Astrocyte of the spinal cord (primary cell): Measurements from ENCODE around the gene ELF3.
A peak's percentile ranks its signal among the peaks of the same experiment; 100 is the strongest.

Experiments used
- DNase-seq: peaks from one replicate; pipeline ENCODE4 v3.0.0; 2011; ENCODE audit warnings: low read depth, low spot score
- H3K4me3 ChIP-seq: 2 replicates; pipeline ENCODE4 v1.5.1; 2011; ENCODE audit warnings: low read depth, mild to moderate bottlenecking, low read length, moderate library complexity
- CTCF ChIP-seq: IDR thresholded peaks from 2 replicates; pipeline ENCODE4 v1.5.1; 2012; ENCODE audit warnings: low read depth, mild to moderate bottlenecking, low read length, inconsistent platforms
- in situ Hi-C: cut with HindIII; loops from 2 replicates; pipeline ENCODE4 v1.10.0; 2017; ENCODE audit warnings: low sequenced_read_pairs

ELF3 gene

DNA sequence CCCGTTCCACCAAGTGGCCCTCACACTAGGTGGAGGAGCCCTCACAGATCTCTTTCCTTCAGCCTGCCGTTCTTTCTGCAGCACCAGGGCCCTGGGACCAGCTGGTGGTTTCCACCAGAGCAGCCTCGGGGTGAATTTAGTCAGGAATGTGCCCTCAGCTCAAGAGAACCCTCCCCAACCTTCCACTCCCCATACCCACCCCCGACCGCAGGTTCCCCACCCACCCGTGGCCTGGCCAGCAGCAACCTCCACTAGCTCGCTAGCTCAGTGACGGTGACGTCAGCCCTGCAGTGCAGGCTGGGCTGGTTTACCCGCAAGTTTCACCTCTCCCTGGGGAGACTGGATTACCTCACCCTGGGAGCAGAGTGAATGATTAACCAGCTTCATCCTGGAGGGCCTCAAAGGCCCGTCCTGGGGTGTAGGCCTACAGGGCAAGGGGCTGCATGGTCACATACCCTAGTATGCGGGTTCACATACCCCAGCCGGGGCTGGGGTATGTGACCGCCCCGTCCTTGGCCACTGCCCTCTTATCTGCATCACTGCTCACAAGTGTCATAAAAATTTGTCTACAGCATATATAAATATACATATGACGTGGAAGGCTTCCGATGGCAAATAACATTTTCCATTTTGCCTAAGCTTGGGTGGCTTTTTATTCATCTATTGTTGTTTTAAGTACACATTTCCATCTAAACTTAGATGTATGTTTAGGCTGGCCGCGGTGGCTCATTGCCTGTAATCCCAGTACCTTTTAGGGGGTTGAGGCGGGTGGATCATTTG, 24.5 kb downstream of the ELF3 start:
- no peak overlapping the region for H3K4me3 ChIP-seq
- TF ChIP-seq CTCF, result no peak
- peak; percentile 97 for DNase-seq
- in situ Hi-C loops, result no loop called here

- in situ Hi-C loops, result no loop called here
- no peak overlapping the region for H3K4me3 ChIP-seq
- no peak for TF ChIP-seq CTCF
- DNase-seq, result no peak
These were observed 26.4 kb downstream of the ELF3 start for GRCh38 chr1:202036595-202037387.

- TF ChIP-seq CTCF, result no peak
- DNase-seq, result no peak
- in situ Hi-C loops, result no loop called here
- H3K4me3 ChIP-seq, result no peak overlapping the region
These were observed 27.4 kb downstream of the ELF3 start for GRCh38 chr1:202037706-202038296.

DNA sequence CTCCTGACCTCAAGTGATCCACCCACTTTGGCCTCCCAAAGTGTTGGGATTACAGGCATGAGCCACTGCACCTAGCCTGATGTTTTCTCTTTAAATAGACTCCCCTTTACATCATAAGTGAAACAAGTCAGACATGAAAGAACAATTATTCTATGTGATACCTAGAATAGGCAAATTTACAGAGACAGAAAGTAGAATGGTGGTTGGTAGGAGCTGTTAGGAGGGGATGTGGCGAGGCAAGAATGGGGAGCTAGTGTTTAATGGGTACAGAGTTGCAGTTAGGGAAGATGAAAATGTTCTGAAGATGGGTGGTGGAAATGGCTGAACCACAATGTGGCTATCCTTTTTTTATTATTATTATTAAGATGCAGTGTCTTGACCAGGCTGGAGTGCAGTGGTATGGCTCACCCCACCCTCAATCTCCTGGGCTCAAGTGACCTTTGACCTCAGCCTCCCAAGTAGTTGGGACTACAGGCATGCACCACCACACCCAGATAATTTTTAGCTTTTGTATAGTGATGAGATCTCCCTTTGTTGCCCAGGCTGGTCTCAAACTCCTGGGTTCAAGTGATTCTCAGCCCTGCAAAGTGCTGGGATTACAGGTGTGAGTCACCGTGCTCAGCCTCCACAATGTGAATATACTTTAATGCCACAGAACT, 28.4 kb downstream of the ELF3 start:
- in situ Hi-C loops, result no loop called here
- TF ChIP-seq CTCF, result no peak
- no peak for DNase-seq
- no peak overlapping the region for H3K4me3 ChIP-seq

DNA sequence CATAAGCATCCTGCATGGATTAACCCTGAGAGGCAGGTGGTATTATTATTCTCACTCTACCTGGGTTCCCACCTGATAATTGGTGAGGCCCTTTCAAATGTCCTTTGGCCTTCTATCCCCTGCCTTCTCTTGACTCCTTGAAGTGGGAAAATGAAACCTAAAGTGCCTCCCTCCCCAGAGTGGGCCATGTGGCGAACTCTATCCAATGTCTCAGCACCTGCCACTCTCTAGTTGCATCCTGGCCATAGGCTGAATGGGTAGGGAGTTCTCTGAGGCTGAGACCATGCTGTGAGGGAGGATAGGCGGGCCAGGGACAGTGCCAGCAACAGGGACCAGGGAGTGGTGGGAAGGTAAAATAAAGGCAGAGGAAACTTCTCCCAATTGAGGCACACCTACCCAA, 35.3 kb downstream of the ELF3 start:
- in situ Hi-C loops, result no loop called here
- no peak for DNase-seq
- H3K4me3 ChIP-seq, result no peak overlapping the region
- no peak for TF ChIP-seq CTCF

DNA sequence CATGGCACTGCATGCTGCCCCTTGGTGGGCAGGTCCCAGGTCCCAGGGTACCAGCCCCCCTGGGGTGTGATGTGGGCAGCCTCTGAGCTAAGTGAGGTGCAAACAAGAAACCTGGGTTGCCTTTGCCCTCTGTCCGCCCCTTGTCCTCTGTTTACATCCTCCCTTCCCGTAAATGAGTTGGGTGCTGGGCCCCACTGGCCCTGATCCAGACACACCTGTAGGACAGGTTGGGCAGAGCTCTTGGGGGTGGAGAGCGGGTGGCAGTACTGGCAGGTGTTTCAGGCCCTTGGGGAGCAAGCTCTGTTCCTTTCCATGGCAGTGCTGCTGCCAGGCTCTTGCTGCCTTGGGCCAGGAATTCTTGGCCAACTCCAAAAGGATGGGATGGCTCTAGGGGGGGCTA, 35.8 kb downstream of the ELF3 start:
- in situ Hi-C loops, result no loop called here
- no peak overlapping the region for H3K4me3 ChIP-seq
- no peak for DNase-seq
- no peak for TF ChIP-seq CTCF
